MM.1S (cell line): ENCODE measurements around the gene AGBL1.

Source experiments
- DNase-seq: peaks from one replicate; pipeline ENCODE4 v3.0.0-alpha.2; 2015
- H2AFZ ChIP-seq: fragments of 300-600 bp; sonication (generic); 2 replicates; pipeline ENCODE4 v1.6.0; 2016; ENCODE audit warnings: antibody characterized with exemption, low read length
- H3F3A ChIP-seq: fragments of 300-600 bp; sonication (generic); 2 replicates; pipeline ENCODE4 v1.6.1; 2016; ENCODE audit warnings: mild to moderate bottlenecking, antibody characterized with exemption, low read length, moderate library complexity, mixed read lengths; ENCODE audit not compliant: insufficient read depth
- H3K27ac ChIP-seq: fragments of 300-600 bp; sonication (generic); 2 replicates; pipeline ENCODE4 v1.5.1; 2016; ENCODE audit warnings: mild to moderate bottlenecking, low read length
- H3K27me3 ChIP-seq: fragments of 300-600 bp; sonication (generic); replicated peaks from 2 replicates; pipeline ENCODE4 v1.6.0; 2016; ENCODE audit warnings: low read length; ENCODE audit not compliant: insufficient read depth
- H3K36me3 ChIP-seq: fragments of 300-600 bp; sonication (generic); replicated peaks from 2 replicates; pipeline ENCODE4 v1.6.1; 2016; ENCODE audit warnings: mild to moderate bottlenecking, low read length, mixed read lengths; ENCODE audit not compliant: insufficient read depth
- H3K4me1 ChIP-seq: fragments of 300-600 bp; sonication (generic); 2 replicates; pipeline ENCODE4 v1.6.1; 2016; ENCODE audit warnings: low read length, mixed read lengths
- H3K4me2 ChIP-seq: fragments of 300-600 bp; sonication (generic); 2 replicates; pipeline ENCODE4 v1.6.0; 2016; ENCODE audit warnings: low read depth, low read length
- H3K4me3 ChIP-seq: fragments of 300-600 bp; sonication (generic); 2 replicates; pipeline ENCODE4 v1.5.1; 2016; ENCODE audit warnings: low read length, mixed read lengths
- H3K79me2 ChIP-seq: fragments of 300-600 bp; sonication (generic); 2 replicates; pipeline ENCODE4 v1.6.1; 2016; ENCODE audit warnings: mixed run types, low read length, mixed read lengths
- H3K9ac ChIP-seq: fragments of 300-600 bp; sonication (generic); 2 replicates; pipeline ENCODE4 v1.6.1; 2016; ENCODE audit warnings: low read length, mixed read lengths
- H3K9me2 ChIP-seq: fragments of 300-600 bp; sonication (generic); replicated peaks from 2 replicates; pipeline ENCODE4 v1.6.1; 2016; ENCODE audit warnings: mild to moderate bottlenecking, low read length, mixed read lengths; ENCODE audit not compliant: insufficient read depth
- H3K9me3 ChIP-seq: fragments of 300-600 bp; sonication (generic); replicated peaks from 2 replicates; pipeline ENCODE4 v1.6.1; 2016; ENCODE audit warnings: mild to moderate bottlenecking, low read length, mixed read lengths; ENCODE audit not compliant: insufficient read depth
- H4K20me1 ChIP-seq: fragments of 300-600 bp; sonication (generic); 2 replicates; pipeline ENCODE4 v1.6.1; 2016; ENCODE audit warnings: mild to moderate bottlenecking, low read length, moderate library complexity, mixed read lengths; ENCODE audit not compliant: insufficient read depth
- EZH2 ChIP-seq: fragments of 300-600 bp; sonication (generic); optimal IDR thresholded peaks from 2 replicates; pipeline ENCODE3; 2017; ENCODE audit warnings: low read depth, mild to moderate bottlenecking, antibody characterized with exemption, low read length, mixed read lengths
- EZH2phosphoT487 ChIP-seq: fragments of 300-600 bp; sonication (generic); IDR thresholded peaks from 2 replicates; pipeline ENCODE4 v1.6.1; 2018; ENCODE audit warnings: antibody characterized with exemption, low read length
- TF ChIP-seq, protein P1 (sequence below): fragments of 300-600 bp; sonication (generic); IDR thresholded peaks from 2 replicates; pipeline ENCODE4 v1.5.1; 2016; ENCODE audit warnings: antibody characterized with exemption, low read length, mixed read lengths

Gene AGBL1

DNA sequence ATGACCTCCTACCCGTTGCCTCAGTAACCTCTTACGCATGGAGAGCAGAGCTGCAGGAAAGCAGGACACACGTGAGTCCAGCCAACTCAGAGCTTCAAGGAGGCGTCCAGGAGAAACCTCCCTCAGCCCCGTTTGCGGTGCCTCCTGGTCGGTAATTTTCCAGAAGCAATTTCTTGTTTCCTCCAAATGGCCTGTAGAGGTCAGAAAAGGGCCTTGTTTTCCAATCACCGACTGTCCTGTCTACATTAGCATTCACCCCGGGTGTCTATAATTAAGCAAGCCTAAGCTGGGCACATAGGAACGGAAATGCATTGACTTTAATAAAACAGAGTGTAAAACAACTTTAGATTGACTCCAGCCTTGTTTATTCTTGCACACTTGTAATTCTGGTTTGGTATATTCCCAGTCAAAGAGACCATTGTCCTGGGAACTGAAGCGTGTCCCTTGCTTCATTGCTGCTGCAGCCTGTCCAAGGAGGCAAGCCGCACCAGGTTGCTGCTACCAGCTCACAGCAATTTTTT, 836.2 kb downstream of the AGBL1 start:
- Histone ChIP-seq H3K36me3 (no peaks in the 10 kb centered on the region), H3K4me1 (peaks cover 4% of the 10 kb centered on the region; the same call in 1 of the 2 replicates), H2AFZ (peak overlapping the region; percentile 9; the same call in 1 of the 2 replicates), H4K20me1 (no peaks in the 10 kb centered on the region), H3K4me2 (no peak overlapping the region), H3F3A (no peaks in the 10 kb centered on the region), H3K27ac (no peak overlapping the region), H3K4me3 (no peak overlapping the region), H3K79me2 (no peaks in the 10 kb centered on the region), H3K9me2 (no peaks in the 10 kb centered on the region), H3K27me3 (no peaks in the 10 kb centered on the region), H3K9me3 (no peaks in the 10 kb centered on the region), H3K9ac (no peak overlapping the region)
- TF ChIP-seq, protein P1, sequence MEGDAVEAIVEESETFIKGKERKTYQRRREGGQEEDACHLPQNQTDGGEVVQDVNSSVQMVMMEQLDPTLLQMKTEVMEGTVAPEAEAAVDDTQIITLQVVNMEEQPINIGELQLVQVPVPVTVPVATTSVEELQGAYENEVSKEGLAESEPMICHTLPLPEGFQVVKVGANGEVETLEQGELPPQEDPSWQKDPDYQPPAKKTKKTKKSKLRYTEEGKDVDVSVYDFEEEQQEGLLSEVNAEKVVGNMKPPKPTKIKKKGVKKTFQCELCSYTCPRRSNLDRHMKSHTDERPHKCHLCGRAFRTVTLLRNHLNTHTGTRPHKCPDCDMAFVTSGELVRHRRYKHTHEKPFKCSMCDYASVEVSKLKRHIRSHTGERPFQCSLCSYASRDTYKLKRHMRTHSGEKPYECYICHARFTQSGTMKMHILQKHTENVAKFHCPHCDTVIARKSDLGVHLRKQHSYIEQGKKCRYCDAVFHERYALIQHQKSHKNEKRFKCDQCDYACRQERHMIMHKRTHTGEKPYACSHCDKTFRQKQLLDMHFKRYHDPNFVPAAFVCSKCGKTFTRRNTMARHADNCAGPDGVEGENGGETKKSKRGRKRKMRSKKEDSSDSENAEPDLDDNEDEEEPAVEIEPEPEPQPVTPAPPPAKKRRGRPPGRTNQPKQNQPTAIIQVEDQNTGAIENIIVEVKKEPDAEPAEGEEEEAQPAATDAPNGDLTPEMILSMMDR, result peak; percentile 60
- no peak for TF ChIP-seq EZH2phosphoT487
- DNase-seq, result peak; percentile 73

DNA sequence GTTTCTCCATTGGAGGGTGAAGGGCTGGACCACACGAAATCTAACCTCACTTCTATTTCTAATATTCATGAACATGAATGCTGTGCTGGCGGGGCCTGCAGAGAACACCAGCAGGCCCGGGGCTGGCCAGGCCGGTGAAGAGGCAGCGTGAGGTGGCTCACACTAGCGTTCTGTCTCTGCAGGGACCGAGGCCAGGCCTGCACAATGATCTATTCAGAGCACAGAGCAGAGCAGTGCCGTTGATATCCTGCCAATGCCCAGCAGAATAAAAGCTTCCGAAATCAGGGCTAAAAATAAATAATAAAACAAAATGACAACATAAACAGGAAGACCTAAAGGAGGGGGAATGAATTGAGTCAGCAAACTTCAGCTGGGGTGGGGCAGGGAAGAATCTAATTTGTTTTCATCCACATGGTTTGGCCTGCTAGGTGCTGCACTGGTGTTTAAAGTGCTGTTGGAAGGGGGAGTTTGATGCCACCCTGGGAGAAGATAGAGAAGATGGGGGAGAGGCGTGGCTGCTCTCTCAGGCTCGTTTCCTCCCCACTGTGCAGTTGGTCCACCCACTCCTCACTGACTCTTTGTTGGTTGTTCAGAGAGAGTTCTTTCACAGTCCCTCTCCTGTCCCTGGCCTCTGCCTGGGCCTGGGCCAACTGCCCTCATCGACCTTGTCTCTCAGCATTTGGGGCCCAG, 837.1 kb downstream of the AGBL1 start:
- H3K9me2 ChIP-seq, result no peaks in the 10 kb centered on the region
- TF ChIP-seq, protein P1, result no peak
- TF ChIP-seq EZH2, result no peak
- no peak for TF ChIP-seq EZH2phosphoT487
- peaks cover 4% of the 10 kb centered on the region; the same call in 1 of the 2 replicates for H3K4me1 ChIP-seq
- H4K20me1 ChIP-seq, result no peaks in the 10 kb centered on the region
- no peaks in the 10 kb centered on the region for H3K27me3 ChIP-seq
- no peak overlapping the region for H3K27ac ChIP-seq
- H2AFZ ChIP-seq, result no peak overlapping the region
- DNase-seq, result no peak
- no peak overlapping the region for H3K9ac ChIP-seq
- no peaks in the 10 kb centered on the region for H3K9me3 ChIP-seq
- H3K79me2 ChIP-seq, result no peaks in the 10 kb centered on the region
- H3K4me2 ChIP-seq, result no peak overlapping the region
- no peaks in the 10 kb centered on the region for H3F3A ChIP-seq
- no peaks in the 10 kb centered on the region for H3K36me3 ChIP-seq
- no peak overlapping the region for H3K4me3 ChIP-seq

- Histone ChIP-seq H2AFZ (no peak overlapping the region), H3K36me3 (no peaks in the 10 kb centered on the region), H3K9me3 (no peaks in the 10 kb centered on the region), H3K27ac (no peak overlapping the region), H3K79me2 (no peaks in the 10 kb centered on the region), H3K4me2 (no peak overlapping the region), H3K9ac (no peak overlapping the region), H3K27me3 (no peaks in the 10 kb centered on the region), H3K9me2 (no peaks in the 10 kb centered on the region), H3K4me3 (no peak overlapping the region), H4K20me1 (no peaks in the 10 kb centered on the region), H3K4me1 (peaks cover 4% of the 10 kb centered on the region; the same call in 1 of the 2 replicates), H3F3A (no peaks in the 10 kb centered on the region)
- no peak for DNase-seq
- TF ChIP-seq EZH2phosphoT487 (no peak), EZH2 (no peak)
- TF ChIP-seq, protein P1, result no peak
These were observed 837.6 kb downstream of the AGBL1 start for GRCh38 chr15:86917361-86917671.
